Neuronal stem cell (in vitro differentiated cells): ENCODE data around the gene TRAF3IP3.

Experiments used
- DNase-seq: peaks from one replicate; pipeline ENCODE4 v3.0.0-alpha.2; 2013; ENCODE audit warnings: low spot score
- H2AFZ ChIP-seq: one replicate; pipeline ENCODE4 v1.6.1; 2013; ENCODE audit warnings: mild to moderate bottlenecking, low read length, inconsistent platforms
- H2AK5ac ChIP-seq: 2 replicates; pipeline ENCODE4 v1.6.1; 2013; ENCODE audit warnings: low read depth, mild to moderate bottlenecking, inconsistent platforms, low read length, moderate library complexity, mixed read lengths
- H2BK120ac ChIP-seq: 2 replicates; pipeline ENCODE4 v1.6.1; 2013; ENCODE audit warnings: low read depth, mild to moderate bottlenecking, inconsistent platforms, low read length, moderate library complexity, mixed read lengths
- H2BK12ac ChIP-seq: one replicate; pipeline ENCODE4 v1.6.1; 2013; ENCODE audit warnings: low read length, inconsistent platforms
- H2BK15ac ChIP-seq: 2 replicates; pipeline ENCODE4 v1.6.1; 2013; ENCODE audit warnings: mild to moderate bottlenecking, low read length, inconsistent platforms, mixed read lengths
- H2BK5ac ChIP-seq: one replicate; pipeline ENCODE4 v1.6.1; 2013; ENCODE audit warnings: inconsistent platforms, mild to moderate bottlenecking, low read length, moderate library complexity
- H3K14ac ChIP-seq: one replicate; pipeline ENCODE4 v1.6.1; 2013; ENCODE audit warnings: low read length, inconsistent platforms
- H3K18ac ChIP-seq: 2 replicates; pipeline ENCODE4 v1.6.1; 2013; ENCODE audit warnings: low read length, inconsistent platforms
- H3K23ac ChIP-seq: 2 replicates; pipeline ENCODE4 v1.6.1; 2013; ENCODE audit warnings: low read depth, mild to moderate bottlenecking, mixed read lengths, low read length, inconsistent platforms; ENCODE audit not compliant: poor library complexity
- H3K27ac ChIP-seq: replicated peaks from 3 replicates; pipeline ENCODE4 v1.5.1; 2013; ENCODE audit warnings: low read length, inconsistent platforms
- H3K27me3 ChIP-seq, 3 experiments: 2 replicates each; pipeline ENCODE4 v1.6.1; 2013; ENCODE audit warnings: low read length in 3 of 3, mild to moderate bottlenecking in 2 of 3, inconsistent platforms in 1 of 3, low read depth in 1 of 3, mixed read lengths in 1 of 3, moderate library complexity in 1 of 3; ENCODE audit not compliant: control insufficient read depth in 3 of 3, insufficient read depth in 3 of 3
- H3K36me3 ChIP-seq, 2 donors: replicated peaks in 1 of 2; 2 replicates each; pipeline ENCODE4 v1.6.1; 2013; ENCODE audit warnings: low read length in 2 of 2; ENCODE audit not compliant: control insufficient read depth in 2 of 2, insufficient read depth in 2 of 2
- H3K4ac ChIP-seq: 2 replicates; pipeline ENCODE4 v1.6.1; 2013; ENCODE audit warnings: inconsistent platforms, mild to moderate bottlenecking, low read length, moderate library complexity
- H3K4me1 ChIP-seq, 2 donors: 1 replicate in 1 of 2; 2 replicates in 1 of 2; pipeline ENCODE4 v1.6.1; 2013; ENCODE audit warnings: low read length in 2 of 2, low read depth in 1 of 2; ENCODE audit not compliant: control insufficient read depth in 2 of 2, insufficient read depth in 1 of 2
- H3K4me2 ChIP-seq: one replicate; pipeline ENCODE4 v1.6.1; 2013; ENCODE audit warnings: mild to moderate bottlenecking, low read length, inconsistent platforms; ENCODE audit not compliant: insufficient read depth, poor library complexity, severe bottlenecking
- H3K4me3 ChIP-seq, 2 donors: 2 replicates each; pipeline ENCODE4 v1.5.1; 2013; ENCODE audit warnings: low read length in 2 of 2, mild to moderate bottlenecking in 2 of 2, inconsistent platforms in 1 of 2, moderate library complexity in 1 of 2
- H3K79me1 ChIP-seq: one replicate; pipeline ENCODE4 v1.6.1; 2013; ENCODE audit warnings: low read depth, mild to moderate bottlenecking, inconsistent platforms, low read length, moderate library complexity
- H3K9ac ChIP-seq: one replicate; pipeline ENCODE4 v1.6.1; 2013; ENCODE audit warnings: mild to moderate bottlenecking, low read depth, low read length, inconsistent platforms; ENCODE audit not compliant: poor library complexity
- H3K9me3 ChIP-seq, 2 donors: replicated peaks in 1 of 2; 2 replicates each; pipeline versions ENCODE3 to v1.6.1; 2013; ENCODE audit warnings: low read length in 2 of 2, mild to moderate bottlenecking in 2 of 2, inconsistent platforms in 1 of 2, low read depth in 1 of 2, mixed read lengths in 1 of 2, moderate library complexity in 1 of 2; ENCODE audit not compliant: control insufficient read depth in 2 of 2, insufficient read depth in 1 of 2
- H4K8ac ChIP-seq: one replicate; pipeline ENCODE4 v1.6.1; 2013; ENCODE audit warnings: low read depth, mild to moderate bottlenecking, inconsistent platforms, low read length, moderate library complexity
- H4K91ac ChIP-seq: one replicate; pipeline ENCODE4 v1.6.1; 2013; ENCODE audit warnings: low read length, low read depth, mild to moderate bottlenecking, inconsistent platforms; ENCODE audit not compliant: poor library complexity
- whole genome bisulfite sequencing, 2 donors: extraction: QIAGEN DNeasy Blood & Tissue Kit; methylation state at CpG; one replicate each; pipeline ENCODE4 v1.1.7; 2013; ENCODE audit warnings: missing lambda C conversion rate in 2 of 2, mixed read lengths in 1 of 2; ENCODE audit not compliant: insufficient read length in 2 of 2, insufficient replicate concordance in 1 of 2; ENCODE audit errors: extremely low coverage in 2 of 2; 5-methylcytosine and 5-hydroxymethylcytosine counted together

TRAF3IP3 gene

GRCh38 chr1:209736490-209737117, 19.2 kb upstream of the TRAF3IP3 start:
- H3K14ac ChIP-seq: no peak overlapping the region
- H3K18ac ChIP-seq: no peak overlapping the region
- H3K4me2 ChIP-seq: no peak overlapping the region
- no peaks in the 10 kb centered on the region for H3K9me3 ChIP-seq
- no peaks in the 10 kb centered on the region for H3K4me1 ChIP-seq
- H2BK12ac ChIP-seq: no peak overlapping the region
- no peak overlapping the region for H2BK120ac ChIP-seq
- H3K9ac ChIP-seq: no peak overlapping the region
- H3K36me3 ChIP-seq: no peaks in the 10 kb centered on the region
- no peak overlapping the region for H2AK5ac ChIP-seq
- H2BK15ac ChIP-seq: no peak overlapping the region
- no peak overlapping the region for H2BK5ac ChIP-seq
- peaks cover 0 to 2% (median 0%) of the 10 kb centered on the region in 3 experiments for H3K27me3 ChIP-seq
- no peak overlapping the region for H3K4me3 ChIP-seq
- no peak overlapping the region for H3K23ac ChIP-seq
- WGBS, 2 donors: no CpG with 5 or more reads among the region's 3 CpGs
- no peak for DNase-seq
- no peak overlapping the region for H3K27ac ChIP-seq
- no peaks in the 10 kb centered on the region for H3K79me1 ChIP-seq
- H4K91ac ChIP-seq: no peak overlapping the region
- H2AFZ ChIP-seq: no peak overlapping the region
- no peak overlapping the region for H4K8ac ChIP-seq
- no peak overlapping the region for H3K4ac ChIP-seq

- Histone ChIP-seq H3K9me3 (no peaks in the 10 kb centered on the region), H2BK15ac (no peak overlapping the region), H3K4ac (no peak overlapping the region), H3K23ac (no peak overlapping the region), H3K14ac (no peak overlapping the region), H4K8ac (no peak overlapping the region), H2AK5ac (no peak overlapping the region), H2AFZ (no peak overlapping the region), H2BK5ac (no peak overlapping the region), H3K4me3 (no peak overlapping the region), H3K9ac (no peak overlapping the region), H2BK120ac (no peak overlapping the region), H3K4me2 (no peak overlapping the region), H3K27me3 (peaks cover 0 to 6% (median 0%) of the 10 kb centered on the region in 3 experiments), H2BK12ac (no peak overlapping the region), H3K18ac (no peak overlapping the region), H3K27ac (no peak overlapping the region), H4K91ac (no peak overlapping the region), H3K4me1 (no peaks in the 10 kb centered on the region), H3K36me3 (no peaks in the 10 kb centered on the region), H3K79me1 (no peaks in the 10 kb centered on the region)
- no CpG with 5 or more reads among the region's 5 CpGs for WGBS, 2 donors
- no peak for DNase-seq
Measured at GRCh38 chr1:209737118-209737505, 18.7 kb upstream of the TRAF3IP3 start.

GRCh38 chr1:209738270-209738669, 17.6 kb upstream of the TRAF3IP3 start:
- DNase-seq: no peak
- Histone ChIP-seq H3K4me3 (no peak overlapping the region), H3K18ac (no peak overlapping the region), H3K4ac (no peak overlapping the region), H3K4me1 (no peaks in the 10 kb centered on the region), H3K14ac (no peak overlapping the region), H3K9ac (no peak overlapping the region), H3K79me1 (no peaks in the 10 kb centered on the region), H2BK12ac (no peak overlapping the region), H2AFZ (no peak overlapping the region), H3K9me3 (no peaks in the 10 kb centered on the region), H2AK5ac (no peak overlapping the region), H4K91ac (no peak overlapping the region), H2BK15ac (no peak overlapping the region), H3K4me2 (no peak overlapping the region), H2BK5ac (no peak overlapping the region), H4K8ac (no peak overlapping the region), H3K23ac (no peak overlapping the region), H3K27me3 (peaks cover 0 to 9% (median 0%) of the 10 kb centered on the region in 3 experiments), H3K27ac (no peak overlapping the region), H3K36me3 (no peaks in the 10 kb centered on the region), H2BK120ac (no peak overlapping the region)
- no CpG with 5 or more reads among the region's 1 CpG for WGBS, 2 donors

- no CpG with 5 or more reads among the region's 3 CpGs for WGBS, 2 donors
- no peak overlapping the region for H3K18ac ChIP-seq
Measured at GRCh38 chr1:209741193-209741592, 14.7 kb upstream of the TRAF3IP3 start.

More at GRCh38 chr1:209741193-209741592, 14.7 kb upstream of the TRAF3IP3 start:
- Histone ChIP-seq H2BK12ac (no peak overlapping the region), H3K4me1 (no peaks in the 10 kb centered on the region), H3K27ac (no peak overlapping the region), H3K4me2 (no peak overlapping the region), H2AFZ (no peak overlapping the region), H3K14ac (no peak overlapping the region), H3K4ac (no peak overlapping the region), H3K23ac (no peak overlapping the region), H4K8ac (no peak overlapping the region), H3K4me3 (no peak overlapping the region), H2AK5ac (no peak overlapping the region), H3K79me1 (no peaks in the 10 kb centered on the region), H2BK15ac (no peak overlapping the region), H3K9me3 (no peaks in the 10 kb centered on the region), H4K91ac (no peak overlapping the region), H3K27me3 (peaks cover 0 to 18% (median 0%) of the 10 kb centered on the region in 3 experiments), H3K36me3 (no peaks in the 10 kb centered on the region), H3K9ac (no peak overlapping the region), H2BK5ac (no peak overlapping the region), H2BK120ac (no peak overlapping the region)
- no peak for DNase-seq
